Endothelial cell (in vitro differentiated cells): ENCODE data around the gene SYNE2. TPM values are rescaled to one million over a fixed set of nuclear protein-coding genes. Genes with fewer than 3 reads are reported as not detected.

Experiments
- DNase-seq: peaks from one replicate; pipeline ENCODE4 v3.0.0; 2021; ENCODE audit warnings: low spot score
- H3K27ac Mint-ChIP-seq: one replicate; pipeline ENCODE4 v1.8.0; 2021; ENCODE audit warnings: mixed read lengths, inconsistent platforms; ENCODE audit not compliant: unreplicated experiment
- H3K27me3 Mint-ChIP-seq: one replicate; pipeline ENCODE4 v1.8.0; 2021; ENCODE audit warnings: mild to moderate bottlenecking, moderate library complexity, mixed read lengths, inconsistent platforms; ENCODE audit not compliant: unreplicated experiment
- H3K36me3 Mint-ChIP-seq: one replicate; pipeline ENCODE4 v1.8.0; 2021; ENCODE audit warnings: mild to moderate bottlenecking, low read depth, mixed read lengths, inconsistent platforms; ENCODE audit not compliant: unreplicated experiment
- H3K4me1 Mint-ChIP-seq: one replicate; pipeline ENCODE4 v1.8.0; 2021; ENCODE audit warnings: mild to moderate bottlenecking, mixed read lengths, inconsistent platforms; ENCODE audit not compliant: unreplicated experiment
- H3K4me3 Mint-ChIP-seq: one replicate; pipeline ENCODE4 v1.8.0; 2021; ENCODE audit warnings: mild to moderate bottlenecking, mixed read lengths, inconsistent platforms; ENCODE audit not compliant: unreplicated experiment
- H3K9me3 Mint-ChIP-seq: one replicate; pipeline ENCODE4 v1.8.0; 2021; ENCODE audit warnings: mixed read lengths, inconsistent platforms; ENCODE audit not compliant: unreplicated experiment
- CTCF ChIP-seq: fragments of 200-600 bp; sonication (generic); IDR thresholded peaks from one replicate; pipeline ENCODE4 v1.5.0; 2021; ENCODE audit warnings: antibody characterized with exemption; ENCODE audit not compliant: unreplicated experiment
- total RNA-seq: library from RNA; stranded (reverse); fragmentation: NEBNext Ultra II Directional; extraction: Animal tissue kit (Norgen Biotek cat#: 25700); gene quantifications from one replicate; pipeline ENCODE4 v1.2.1, GENCODE V29; 2021; ENCODE audit not compliant: unreplicated experiment

The SYNE2 gene
- total RNA-seq, 1 donor from 2014 or later = 35.9 TPM

DNA sequence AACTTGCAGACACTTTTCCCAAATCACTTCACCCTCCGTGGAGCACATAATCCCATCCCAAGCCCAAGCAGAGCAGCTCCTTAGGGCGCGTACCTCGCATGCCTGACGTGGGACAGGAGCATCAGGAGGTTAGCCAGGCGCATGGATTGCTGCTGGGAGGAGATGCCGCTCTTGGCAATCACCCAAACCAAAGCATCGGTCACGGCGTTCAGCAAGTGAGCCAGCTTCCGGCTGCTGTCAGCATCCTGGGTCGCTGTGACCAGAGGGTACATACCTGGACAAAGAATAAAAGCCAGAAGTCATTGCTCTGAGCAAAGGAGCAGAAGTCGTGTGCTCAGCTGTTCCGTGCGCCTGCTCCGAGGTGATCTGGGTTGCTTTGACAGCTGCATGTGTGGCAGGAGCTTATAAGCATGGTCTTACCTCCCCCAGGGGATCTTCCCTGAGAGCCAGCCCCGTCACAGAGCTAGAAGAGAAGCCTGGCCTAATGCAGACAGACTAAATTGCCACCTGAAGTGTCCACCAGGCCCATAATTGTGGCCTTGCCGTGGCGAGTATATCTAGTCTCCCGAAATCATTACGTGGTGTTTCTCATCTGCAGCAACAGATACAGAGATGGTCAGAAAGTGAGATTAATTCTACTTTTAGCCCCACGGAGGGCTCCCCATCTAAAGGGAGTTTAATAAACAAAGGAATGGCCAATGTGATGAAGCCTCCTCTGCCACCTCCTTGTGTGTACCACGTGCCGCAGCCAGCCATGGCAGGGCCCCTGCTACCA lies 382.3 kb downstream of the SYNE2 start:
- Mint-ChIP-seq H3K36me3 (peaks cover 15% of the 10 kb centered on the region), H3K4me1 (peaks cover 9% of the 10 kb centered on the region), H3K9me3 (no peaks in the 10 kb centered on the region), H3K27ac (no peak overlapping the region), H3K27me3 (peaks cover 3% of the 10 kb centered on the region), H3K4me3 (no peak overlapping the region)
- TF ChIP-seq CTCF = no peak
- DNase-seq = no peak

DNA sequence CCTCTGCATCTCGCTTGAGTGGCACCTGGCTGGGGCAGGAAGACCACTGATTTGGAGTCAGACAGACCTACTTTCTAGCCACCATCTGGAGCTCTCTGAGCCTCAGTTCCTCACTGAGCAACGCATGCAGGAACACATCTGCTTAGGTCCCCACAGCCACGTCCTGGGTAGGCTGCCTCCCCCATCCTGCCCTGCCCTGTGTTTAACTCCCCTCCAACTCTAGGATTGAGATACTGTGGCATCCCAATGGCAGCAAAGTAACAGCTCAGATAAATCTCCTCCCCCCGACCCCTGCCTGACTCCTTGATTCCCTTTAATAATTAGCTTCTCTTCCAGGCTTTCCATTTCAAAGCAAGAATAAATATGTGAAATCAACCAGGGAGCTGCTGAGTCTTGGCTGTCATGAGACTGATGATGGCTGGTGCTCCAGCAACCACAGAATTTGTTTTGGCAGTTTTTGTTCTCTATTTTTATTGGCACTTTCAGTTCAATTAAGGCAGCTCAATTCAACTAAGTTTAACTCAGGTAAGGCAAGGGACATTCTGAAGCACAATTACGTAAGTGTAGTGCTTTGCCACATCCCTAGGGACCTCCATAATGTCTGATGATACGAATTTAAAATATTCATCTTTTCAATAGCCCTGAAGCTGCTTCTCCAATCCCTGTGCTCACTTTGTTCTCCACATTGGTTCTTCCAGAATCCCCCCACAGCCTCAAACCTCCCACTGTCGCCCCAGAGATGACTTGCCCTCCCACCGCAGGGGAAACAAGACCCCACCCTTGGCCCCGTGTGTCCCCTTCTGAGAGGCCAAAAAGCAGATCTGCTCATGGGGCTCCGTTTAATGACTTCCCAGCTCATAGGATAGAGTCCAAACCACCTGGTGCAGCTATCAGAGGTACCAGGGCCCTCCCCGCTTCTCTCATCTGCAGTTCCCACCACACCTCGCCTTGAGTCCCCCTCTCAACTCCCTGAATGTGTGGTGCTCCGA lies 383.1 kb downstream of the SYNE2 start:
- no peak for DNase-seq

GRCh38 chr14:64238049-64238448 lies 385.2 kb downstream of the SYNE2 start:
- H3K36me3 Mint-ChIP-seq = peaks cover 15% of the 10 kb centered on the region
- peaks cover 3% of the 10 kb centered on the region for H3K27me3 Mint-ChIP-seq
- no peak overlapping the region for H3K4me3 Mint-ChIP-seq
- no peaks in the 10 kb centered on the region for H3K4me1 Mint-ChIP-seq
- no peak for DNase-seq
- H3K27ac Mint-ChIP-seq = no peak overlapping the region
- H3K9me3 Mint-ChIP-seq = no peaks in the 10 kb centered on the region
- TF ChIP-seq CTCF = no peak

More for the DNA sequence above, 383.1 kb downstream of the SYNE2 start:
- Mint-ChIP-seq H3K27me3 (peaks cover 3% of the 10 kb centered on the region), H3K4me3 (no peak overlapping the region), H3K4me1 (peaks cover 9% of the 10 kb centered on the region), H3K36me3 (peaks cover 15% of the 10 kb centered on the region), H3K9me3 (no peaks in the 10 kb centered on the region), H3K27ac (no peak overlapping the region)
- TF ChIP-seq CTCF = no peak

DNA sequence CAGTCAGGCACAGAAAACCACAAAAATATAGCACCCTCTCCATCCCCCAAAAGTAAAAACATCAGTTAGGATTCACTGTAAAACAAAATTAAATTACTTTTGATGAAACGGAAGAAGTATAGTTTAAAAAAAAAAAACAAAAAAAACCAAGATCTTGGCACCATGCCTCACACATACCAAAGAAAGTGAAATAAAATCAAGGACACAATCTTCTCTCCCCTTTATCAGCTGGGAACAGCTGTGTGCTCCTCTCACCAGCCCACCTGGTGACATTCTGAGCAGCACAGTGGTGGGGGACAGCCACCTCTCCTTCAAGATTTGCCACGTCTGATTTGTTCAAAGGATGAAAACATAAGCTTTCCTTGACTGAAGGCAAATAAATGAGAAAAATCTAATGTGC lies 385.8 kb downstream of the SYNE2 start:
- Mint-ChIP-seq H3K9me3 (no peaks in the 10 kb centered on the region), H3K4me3 (no peak overlapping the region), H3K27ac (no peak overlapping the region), H3K27me3 (peaks cover 2% of the 10 kb centered on the region), H3K4me1 (no peaks in the 10 kb centered on the region), H3K36me3 (peaks cover 12% of the 10 kb centered on the region)
- no peak for TF ChIP-seq CTCF
- no peak for DNase-seq
